Measurements from ENCODE around the gene C1orf232. TPM values are rescaled to one million over a fixed set of nuclear protein-coding genes. Genes with fewer than 3 reads are reported as not detected.

C1orf232 gene
- total and polyA plus RNA-seq, 2 experiments from 2014 or later = not detected

- DNase-seq (ENCODE audit: low spot score) = no peak
- peak overlapping the region; percentile 49 for H3K27ac Mint-ChIP-seq
Observed at GRCh38 chr1:26189751-26190275, 21.1 kb upstream of the C1orf232 start.

More at GRCh38 chr1:26189751-26190275, 21.1 kb upstream of the C1orf232 start:
- Histone ChIP-seq H2AFZ (no peak overlapping the region), H3K27me3 (ENCODE audit: insufficient read depth) (no peaks in the 10 kb centered on the region), H3K36me3 (ENCODE audit: insufficient read depth) (no peaks in the 10 kb centered on the region), H4K20me1 (replicated peaks; ENCODE audit: insufficient read depth) (no peaks in the 10 kb centered on the region), H3K4me1 (ENCODE audit: insufficient read depth) (no peaks in the 10 kb centered on the region), H3K79me2 (replicated peaks; ENCODE audit: insufficient read depth) (no peaks in the 10 kb centered on the region), H3K27ac (ENCODE audit: low read depth) (no peak overlapping the region), H3K4me2 (no peak overlapping the region), H3F3A (replicated peaks; ENCODE audit: low read depth) (0 out of 2 replicates have a peak, but pooled peaks cover 4% of the 10 kb centered on the region), H3K9me2 (ENCODE audit: insufficient read depth) (no peaks in the 10 kb centered on the region), H3K4me3 (no peak overlapping the region)
- no peak for ATAC-seq
- no peaks in the 10 kb centered on the region; the same call in 2 of the 3 replicates for H3K9me3 Mint-ChIP-seq
- peaks cover 13% of the 10 kb centered on the region for H3K27me3 Mint-ChIP-seq (ENCODE audit: insufficient read depth, low read depth, poor library complexity)
- H3K36me3 Mint-ChIP-seq (ENCODE audit: low read depth) = peaks cover 9% of the 10 kb centered on the region; the same call in 2 of the 3 replicates
- H3K4me1 Mint-ChIP-seq = peaks cover 17% of the 10 kb centered on the region
- no peak overlapping the region for H3K4me3 Mint-ChIP-seq
- TF ChIP-seq REST (IDR thresholded peaks at IDR 0.05; ENCODE audit: unreplicated experiment) (no peak), ZNF114 (CRISPR knock-in tag; IDR thresholded peaks at IDR 0.05) (no peak), NANOG (IDR thresholded peaks at IDR 0.05; ENCODE audit: borderline replicate concordance) (no peak), EZH2phosphoT487 (IDR thresholded peaks at IDR 0.05; ENCODE audit: unreplicated experiment) (no peak), ETS1 (IDR thresholded peaks at IDR 0.05) (no peak), CREB1 (CRISPR knock-in tag; IDR thresholded peaks at IDR 0.05; ENCODE audit: low read depth) (no peak), POLR2AphosphoS5 (IDR thresholded peaks at IDR 0.05; ENCODE audit: low read depth) (no peak), CTCF (conservative IDR thresholded peaks at IDR 0.05; ENCODE audit: low read depth in 2 of 2) (no peak), JUNB (IDR thresholded peaks at IDR 0.05; ENCODE audit: unreplicated experiment) (no peak), ZNF462 (CRISPR knock-in tag; IDR thresholded peaks at IDR 0.05) (no peak)
